Globus pallidus (tissue), 1 donor: ENCODE data around the gene GLMP.
A peak's percentile ranks its signal among the peaks of the same experiment; 100 is the strongest.
"Not testable (repeated sequence)": the region's sequence is repeated elsewhere in the genome, so short reads cannot be mapped to it uniquely, and the experiment has no call there.

Source experiments
- DNase-seq: peaks from one replicate; pipeline ENCODE4 v3.0.0-alpha.2; 2015; ENCODE audit warnings: low spot score

GLMP gene, protein sequence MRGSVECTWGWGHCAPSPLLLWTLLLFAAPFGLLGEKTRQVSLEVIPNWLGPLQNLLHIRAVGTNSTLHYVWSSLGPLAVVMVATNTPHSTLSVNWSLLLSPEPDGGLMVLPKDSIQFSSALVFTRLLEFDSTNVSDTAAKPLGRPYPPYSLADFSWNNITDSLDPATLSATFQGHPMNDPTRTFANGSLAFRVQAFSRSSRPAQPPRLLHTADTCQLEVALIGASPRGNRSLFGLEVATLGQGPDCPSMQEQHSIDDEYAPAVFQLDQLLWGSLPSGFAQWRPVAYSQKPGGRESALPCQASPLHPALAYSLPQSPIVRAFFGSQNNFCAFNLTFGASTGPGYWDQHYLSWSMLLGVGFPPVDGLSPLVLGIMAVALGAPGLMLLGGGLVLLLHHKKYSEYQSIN

DNA sequence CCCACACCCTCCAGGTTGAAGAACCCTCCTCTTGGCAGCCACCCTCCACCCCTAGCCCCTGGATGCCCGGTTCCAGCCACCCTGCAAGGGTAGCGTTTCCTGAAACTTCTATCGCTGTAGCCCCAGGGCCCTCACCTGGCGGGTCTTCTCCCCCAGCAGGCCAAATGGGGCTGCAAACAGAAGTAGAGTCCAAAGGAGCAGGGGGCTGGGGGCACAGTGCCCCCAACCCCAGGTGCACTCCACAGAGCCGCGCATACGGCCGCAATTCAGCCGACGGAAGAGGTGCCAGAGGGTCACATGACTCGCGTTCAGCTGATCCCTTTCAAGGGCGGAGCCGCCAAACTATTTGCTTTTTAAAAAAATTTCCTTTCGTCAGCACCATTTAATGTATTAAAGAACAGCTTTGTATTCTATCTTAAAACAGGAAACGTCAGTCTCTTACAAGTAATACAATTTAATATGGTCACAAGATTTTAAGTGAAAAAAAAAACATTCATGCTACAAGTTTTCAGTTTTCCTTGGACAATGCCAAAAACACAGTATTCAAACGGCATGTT is at the start of gene GLMP:
GLMP (minus strand) TSS at position 289 of the 557 bp plus-strand sequence; CDS start at position 255, 34 bp downstream.
- peak; percentile 69 for DNase-seq

DNA sequence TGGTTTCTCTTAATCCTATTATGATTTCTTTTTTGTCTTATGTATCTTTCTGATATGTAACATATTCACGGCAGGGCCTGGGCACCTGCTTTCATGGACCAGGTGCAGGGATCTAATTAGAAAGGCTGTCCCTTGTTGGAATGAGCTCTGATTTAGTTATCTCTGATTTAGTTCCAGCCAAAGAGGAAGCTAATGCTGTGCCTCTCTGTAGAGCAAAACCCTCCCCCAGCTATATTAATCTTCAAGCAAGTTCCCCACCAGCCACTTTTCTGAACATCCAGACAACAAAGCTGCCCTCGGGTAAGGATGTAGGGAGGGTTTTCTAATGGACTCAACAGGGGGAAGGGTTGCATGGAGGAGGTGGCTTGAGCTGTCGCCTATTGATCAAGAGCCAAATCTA is 48.9 kb upstream of the GLMP start:
- DNase-seq, result no peak

DNA sequence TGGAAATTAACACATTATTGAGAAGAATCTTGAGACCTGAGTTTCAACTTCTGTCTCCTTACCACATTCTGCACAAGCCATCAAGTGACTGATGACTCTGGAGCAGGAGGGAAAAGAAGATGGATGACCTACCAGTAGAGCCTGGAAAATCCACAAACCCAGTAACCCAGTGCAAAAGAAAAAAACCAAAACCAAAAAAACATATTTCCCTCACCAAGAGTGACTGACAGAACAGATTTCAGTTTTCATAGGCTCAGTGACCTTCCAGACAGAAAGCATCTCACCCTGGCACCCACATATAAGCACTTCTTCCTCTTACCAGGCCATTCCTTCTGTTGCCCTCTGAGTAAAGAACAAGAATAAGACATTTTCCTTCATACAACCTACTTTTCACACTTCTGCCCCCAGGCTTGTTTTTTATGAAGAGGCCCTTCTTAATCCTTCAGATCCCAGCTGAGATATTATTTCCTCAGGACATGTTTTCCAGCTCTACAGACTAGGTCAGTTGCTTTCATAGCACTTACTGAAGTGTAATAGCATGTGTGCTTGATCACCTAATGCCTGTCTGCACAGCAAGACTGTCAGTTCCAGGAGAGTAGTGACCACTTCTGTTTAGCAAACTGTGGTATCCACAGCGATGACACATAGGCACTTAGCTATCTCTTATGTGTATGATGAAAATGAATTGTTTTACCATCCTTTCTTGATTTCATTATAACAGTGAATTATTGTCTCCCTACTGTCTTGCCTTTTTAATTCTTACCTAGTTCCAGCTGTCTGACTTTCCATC is 46.9 kb upstream of the GLMP start:
- no peak for DNase-seq

DNA sequence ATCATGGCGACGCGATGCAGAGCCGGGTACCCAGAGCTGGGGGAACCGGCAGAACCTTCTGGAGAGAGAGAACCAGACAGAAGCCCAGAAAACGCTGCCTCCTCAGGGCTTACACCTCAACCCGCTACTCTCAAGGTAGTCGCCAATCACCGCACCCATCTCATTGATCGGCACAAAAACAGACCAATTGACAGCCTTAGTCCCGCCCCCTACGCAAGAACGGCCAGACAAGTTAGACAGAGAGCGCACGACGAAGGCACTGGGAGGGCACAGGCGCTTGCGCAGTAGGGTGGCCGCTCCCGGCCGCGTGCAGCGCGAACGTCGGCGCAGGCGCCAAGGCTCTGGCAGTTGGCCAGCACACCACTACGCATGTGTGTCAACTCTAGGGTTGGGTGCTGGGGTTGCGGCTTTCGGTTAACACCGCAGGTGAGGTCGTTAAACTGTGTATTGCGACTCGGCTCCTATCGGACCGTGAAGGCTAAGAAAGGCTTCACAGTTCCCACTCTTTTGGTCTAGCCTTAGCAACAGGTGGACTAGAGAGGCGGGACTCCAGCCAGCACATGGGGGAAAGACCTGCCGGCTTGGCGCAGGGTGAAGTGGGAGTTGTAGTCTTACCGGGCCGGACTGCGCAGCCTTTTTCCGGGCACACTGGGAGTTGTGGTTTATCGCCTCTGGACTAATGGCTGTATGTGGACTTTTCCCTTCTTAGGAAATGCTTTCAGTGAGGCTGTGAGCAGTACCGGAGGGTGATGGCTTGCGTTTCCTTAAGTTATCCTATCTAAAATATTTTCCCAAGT is 42.9 kb upstream of the GLMP start, which contains the start of the genes CCT3 and TSACC:
CCT3 (minus strand) TSS at position 113 of the 797 bp plus-strand sequence; CDS start at position 5, 108 bp downstream.
TSACC (plus strand) TSS at position 347 of the 797 bp plus-strand sequence. CDS start 1,232 bp downstream, outside the sequence.
- peak; percentile 100 for DNase-seq

DNA sequence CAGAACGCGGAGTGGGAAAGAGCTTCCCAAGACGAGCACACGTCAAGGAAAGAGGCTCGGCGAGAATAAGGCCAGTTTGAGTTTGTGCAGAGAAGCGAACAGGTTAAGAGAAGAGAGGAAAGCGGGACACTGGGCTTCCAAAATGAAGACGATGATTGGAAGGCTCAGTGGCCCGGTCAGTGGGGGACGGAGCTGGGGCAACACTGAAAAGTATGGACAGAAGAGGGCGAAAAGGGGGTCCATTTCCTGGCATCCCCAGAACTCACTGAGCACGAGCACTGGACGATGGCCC is 42.4 kb upstream of the GLMP start:
- DNase-seq, result no peak

DNA sequence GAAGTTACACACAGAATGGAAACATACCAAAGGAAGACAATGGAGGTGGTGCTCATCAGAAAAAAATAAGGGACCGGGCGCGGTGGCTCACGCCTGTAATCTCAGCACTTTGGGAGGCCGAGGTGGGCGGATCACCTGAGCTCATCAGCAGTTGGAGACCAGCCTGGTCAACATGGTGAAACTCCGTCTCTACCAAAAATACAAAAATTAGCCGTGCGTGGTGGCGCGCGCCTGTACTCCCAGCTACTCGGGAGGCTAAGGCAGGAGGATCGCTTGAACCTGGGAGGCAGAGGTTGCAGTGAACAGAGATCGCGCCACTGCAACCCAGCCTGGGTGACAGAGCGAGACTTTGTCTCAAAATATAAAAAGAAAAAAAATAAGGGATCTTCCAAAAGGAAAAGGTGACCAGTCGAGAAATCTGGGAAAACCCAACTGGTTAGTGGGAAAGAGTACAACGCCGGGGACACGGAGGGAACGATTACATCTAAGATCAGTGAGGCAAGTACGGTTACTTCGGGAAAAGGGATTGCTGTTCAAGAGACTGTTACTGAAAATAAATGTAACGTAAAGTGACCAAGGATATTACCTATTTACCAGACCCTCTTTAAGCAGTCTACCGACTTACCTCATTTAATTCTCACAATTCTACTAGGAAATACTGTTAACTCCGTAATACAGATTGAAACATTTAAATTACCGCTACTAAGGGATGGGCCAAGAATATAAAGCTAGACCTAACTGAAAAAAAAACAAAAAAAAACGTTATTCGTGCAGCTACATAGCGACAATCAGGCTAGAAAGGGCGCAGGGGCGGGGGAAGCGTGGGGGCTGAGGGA is 41.8 kb upstream of the GLMP start:
- no peak for DNase-seq

DNA sequence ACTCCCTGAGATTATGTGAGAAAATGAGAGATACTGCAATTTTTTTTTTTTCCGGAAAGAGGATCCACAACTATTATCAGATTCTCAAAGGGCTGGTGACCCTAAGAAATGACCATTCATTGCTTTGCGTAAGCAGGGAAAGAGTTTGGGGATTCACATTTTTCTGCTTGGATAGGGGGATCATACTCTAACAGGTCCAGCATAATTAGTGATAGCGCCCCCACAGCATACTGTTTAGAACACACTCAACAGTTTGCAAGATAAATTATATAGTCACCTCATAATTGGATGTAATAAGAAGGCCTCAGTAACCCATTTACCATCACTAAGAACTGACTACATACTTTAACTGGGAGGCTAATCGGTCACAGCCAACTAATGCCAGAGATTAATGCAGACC is 40.8 kb upstream of the GLMP start:
- no peak for DNase-seq

DNA sequence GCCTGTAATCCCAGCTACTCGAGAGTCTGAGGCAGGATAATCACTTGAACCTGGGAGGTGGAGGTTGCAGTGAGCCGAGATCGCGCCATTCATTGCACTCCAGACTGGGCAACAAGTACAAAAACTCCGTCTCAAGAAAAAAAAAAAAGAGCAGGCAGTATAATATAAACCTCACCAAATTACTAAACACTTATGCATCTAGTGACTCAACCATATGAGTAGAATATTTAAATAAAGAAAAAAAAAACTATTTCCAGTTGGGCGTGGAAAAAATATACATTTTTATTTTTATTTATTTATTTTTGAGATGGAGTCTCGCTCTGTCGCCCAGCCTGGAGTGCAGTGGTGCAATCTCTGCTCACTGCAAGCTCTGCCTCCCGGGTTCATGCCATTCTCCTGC is 27.7 kb upstream of the GLMP start:
- not testable (repeated sequence) for DNase-seq

DNA sequence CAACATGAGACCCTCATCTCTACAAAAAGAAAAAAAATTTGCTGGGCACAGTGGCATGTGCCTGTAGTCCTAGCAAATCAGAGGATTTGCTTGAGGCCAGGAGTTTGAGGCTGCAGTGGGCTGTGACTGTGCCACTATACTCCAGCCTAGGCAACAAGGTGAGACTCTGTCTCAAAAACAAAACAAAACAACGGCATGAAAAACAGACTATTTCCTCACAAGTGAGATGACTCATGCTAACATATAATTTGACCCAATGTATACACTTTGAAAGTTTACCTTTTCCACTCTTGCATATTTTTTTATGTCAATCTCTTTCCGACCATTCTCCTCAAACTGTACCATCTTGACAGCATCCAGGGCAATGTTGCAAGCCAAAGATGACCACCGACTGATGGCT is 25.1 kb upstream of the GLMP start:
- DNase-seq, result no peak

DNA sequence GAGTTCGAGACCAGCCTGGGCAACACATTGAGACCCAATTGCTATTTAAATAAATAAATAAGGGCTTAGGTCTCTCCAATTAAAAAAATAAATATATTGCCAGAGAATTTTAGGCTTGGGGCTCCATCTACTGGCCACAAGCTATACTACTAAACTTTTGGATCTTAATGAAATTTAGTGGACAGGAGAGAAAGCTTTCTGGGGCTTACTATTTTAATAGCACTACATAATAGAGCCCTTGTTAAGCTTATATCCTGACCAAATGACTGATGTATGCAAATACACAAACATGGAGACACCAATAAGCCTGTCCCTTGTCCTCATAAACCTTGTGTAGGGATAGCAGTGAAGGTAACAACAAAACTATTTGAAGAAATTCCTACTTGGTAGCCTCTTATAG is 24.2 kb upstream of the GLMP start:
- peak; percentile 16 for DNase-seq

DNA sequence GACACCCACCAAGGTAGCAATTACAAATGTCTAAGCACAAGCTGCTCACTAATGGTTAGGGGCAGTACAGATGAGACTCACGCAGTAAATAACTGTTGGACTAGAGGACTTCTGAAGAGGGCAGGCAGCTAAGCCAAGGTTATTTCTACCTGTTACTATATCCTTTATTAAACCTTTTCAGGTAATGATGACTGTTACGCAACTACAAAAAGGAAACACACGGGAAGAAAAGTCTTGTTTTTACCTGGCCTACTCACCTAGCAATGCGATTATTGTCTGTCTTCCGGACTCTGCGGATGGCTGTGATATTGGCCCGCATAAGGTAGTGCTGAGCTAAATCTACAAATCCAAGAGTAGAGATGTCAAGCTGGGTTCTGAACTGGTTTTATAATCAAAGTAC is 21.4 kb upstream of the GLMP start:
- DNase-seq, result no peak

DNA sequence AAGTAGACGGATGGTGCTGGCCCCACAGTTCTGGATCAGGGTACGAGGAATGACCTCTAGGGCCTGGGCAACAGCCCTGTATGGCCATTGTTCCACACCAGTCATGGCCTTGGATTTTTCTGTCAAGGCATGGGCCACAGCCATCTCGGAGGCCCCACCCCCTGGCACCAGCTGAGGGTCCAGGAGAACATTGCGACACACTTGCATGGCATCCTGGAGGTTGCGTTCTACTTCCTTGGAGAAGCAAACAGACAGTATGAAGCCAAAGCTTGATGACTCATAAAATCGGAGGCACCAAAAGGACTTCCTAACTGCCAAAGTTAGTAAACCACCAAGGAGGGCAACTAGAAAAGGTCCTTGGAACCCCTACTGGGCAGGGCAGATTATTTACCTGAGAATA is 15.5 kb upstream of the GLMP start:
- DNase-seq, result no peak

DNA sequence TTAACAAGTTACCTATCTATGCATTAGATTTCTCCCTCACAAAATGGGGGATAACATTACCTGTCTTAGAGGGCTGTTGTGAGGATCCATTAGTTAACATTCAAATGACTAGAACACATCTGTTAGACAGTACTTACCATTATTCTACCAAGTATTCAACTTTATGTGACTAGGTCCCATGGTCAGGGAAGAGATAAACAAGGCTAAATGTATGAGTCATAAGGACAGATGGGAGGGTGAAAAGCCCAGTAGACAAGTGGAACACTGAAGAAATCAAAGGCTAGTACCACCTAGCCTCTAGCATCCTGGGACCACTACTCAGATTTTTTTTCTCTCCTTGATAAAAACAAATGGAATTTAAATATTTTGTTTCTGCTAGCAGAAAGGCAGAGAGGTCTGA is 12.6 kb upstream of the GLMP start:
- DNase-seq, result no peak

DNA sequence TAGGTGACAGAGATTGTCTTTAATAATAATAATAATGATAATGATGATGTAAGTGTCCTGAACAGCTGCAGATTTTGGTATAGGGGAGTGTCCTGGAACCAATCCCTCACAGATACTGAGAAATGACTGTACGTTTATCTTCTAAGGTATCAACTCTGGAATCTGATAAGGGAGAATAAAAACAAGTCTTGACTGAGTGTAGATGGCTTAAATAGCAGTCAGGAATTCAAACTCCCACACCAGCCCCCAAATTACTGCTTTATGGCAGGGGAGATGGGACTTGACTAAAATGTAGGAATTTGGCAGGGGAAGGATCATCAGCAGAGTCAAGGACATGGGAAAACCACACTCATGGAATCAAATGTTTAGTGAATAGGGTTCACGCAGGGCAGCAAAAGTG is 9.7 kb upstream of the GLMP start:
- no peak for DNase-seq

DNA sequence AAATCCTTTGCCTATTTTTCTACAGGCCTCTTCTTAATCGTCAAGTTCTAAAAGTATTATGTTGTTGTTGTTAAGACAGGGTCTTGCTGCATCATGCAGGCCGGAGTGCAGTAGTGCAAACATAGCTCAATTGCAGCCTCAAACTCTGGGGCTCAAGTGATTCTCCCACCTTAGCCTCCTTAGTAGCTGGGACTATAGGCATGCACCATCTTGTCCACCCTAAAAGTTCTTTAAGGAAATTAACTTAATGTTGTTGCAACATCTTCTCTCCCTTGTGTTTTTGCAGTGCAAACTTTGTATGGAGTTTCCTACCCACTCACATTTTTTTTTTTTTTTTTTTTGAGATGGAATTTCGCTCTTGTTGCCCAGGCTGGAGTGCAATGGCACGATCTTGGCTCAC is 7.8 kb upstream of the GLMP start:
- no peak for DNase-seq

DNA sequence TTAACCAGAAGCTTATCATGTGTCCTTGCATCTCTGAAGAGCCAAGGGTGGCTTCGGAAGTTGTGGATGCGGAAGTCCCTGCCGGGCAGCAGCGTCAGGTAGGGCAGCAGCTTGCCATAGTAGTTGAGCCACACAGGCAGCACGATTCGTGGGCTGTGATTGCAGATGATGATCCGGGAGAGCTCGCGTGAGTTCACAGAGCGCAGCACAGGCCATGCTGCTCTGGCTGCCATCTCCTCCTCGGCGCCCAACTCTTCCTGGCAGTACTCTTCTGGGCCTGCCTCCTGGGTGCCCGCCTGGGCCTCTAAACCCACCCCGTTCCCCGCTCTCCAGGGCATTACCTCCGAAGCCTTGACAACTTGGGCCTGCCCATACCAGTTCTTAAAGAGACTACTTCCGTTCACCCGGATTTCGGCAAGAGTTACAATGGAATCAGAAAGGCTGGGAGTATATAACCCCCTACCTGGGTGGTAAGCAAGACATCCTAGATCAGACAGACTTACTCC is 3.4 kb upstream of the GLMP start, which contains the start of gene VHLL:
VHLL (minus strand) TSS at position 456 of the 506 bp plus-strand sequence; CDS start at position 338, 118 bp downstream.
- no peak for DNase-seq

DNA sequence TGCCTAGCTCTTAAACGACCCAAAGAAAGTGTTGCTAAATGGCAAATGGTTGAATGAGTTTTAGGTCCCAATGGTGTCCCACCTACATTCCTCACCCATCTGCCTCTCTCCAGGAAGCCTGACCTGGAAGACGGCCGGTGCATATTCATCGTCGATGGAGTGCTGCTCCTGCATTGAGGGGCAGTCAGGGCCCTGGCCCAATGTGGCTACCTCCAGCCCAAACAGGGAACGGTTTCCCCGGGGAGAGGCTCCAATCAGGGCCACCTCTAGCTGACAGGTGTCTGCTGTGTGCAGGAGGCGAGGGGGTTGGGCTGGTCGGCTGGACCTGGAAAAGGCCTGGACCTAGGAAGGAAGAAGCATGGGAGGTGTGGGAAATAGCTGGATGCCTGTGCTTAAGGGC is 1.6 kb downstream of the GLMP start:
- no peak for DNase-seq

DNA sequence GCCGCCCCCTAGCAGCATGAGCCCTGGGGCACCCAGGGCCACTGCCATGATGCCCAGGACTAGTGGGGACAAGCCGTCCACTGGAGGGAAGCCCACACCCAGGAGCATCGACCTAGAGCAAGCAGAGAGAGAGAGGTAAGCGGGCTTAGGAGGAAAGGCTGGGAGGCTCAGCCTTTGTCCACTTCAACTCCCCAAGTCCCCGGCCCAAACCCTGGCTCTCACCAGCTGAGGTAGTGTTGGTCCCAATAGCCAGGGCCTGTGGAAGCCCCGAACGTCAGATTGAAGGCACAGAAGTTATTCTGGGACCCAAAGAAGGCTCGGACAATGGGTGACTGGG is 2.4 kb downstream of the GLMP start:
- no peak for DNase-seq

DNA sequence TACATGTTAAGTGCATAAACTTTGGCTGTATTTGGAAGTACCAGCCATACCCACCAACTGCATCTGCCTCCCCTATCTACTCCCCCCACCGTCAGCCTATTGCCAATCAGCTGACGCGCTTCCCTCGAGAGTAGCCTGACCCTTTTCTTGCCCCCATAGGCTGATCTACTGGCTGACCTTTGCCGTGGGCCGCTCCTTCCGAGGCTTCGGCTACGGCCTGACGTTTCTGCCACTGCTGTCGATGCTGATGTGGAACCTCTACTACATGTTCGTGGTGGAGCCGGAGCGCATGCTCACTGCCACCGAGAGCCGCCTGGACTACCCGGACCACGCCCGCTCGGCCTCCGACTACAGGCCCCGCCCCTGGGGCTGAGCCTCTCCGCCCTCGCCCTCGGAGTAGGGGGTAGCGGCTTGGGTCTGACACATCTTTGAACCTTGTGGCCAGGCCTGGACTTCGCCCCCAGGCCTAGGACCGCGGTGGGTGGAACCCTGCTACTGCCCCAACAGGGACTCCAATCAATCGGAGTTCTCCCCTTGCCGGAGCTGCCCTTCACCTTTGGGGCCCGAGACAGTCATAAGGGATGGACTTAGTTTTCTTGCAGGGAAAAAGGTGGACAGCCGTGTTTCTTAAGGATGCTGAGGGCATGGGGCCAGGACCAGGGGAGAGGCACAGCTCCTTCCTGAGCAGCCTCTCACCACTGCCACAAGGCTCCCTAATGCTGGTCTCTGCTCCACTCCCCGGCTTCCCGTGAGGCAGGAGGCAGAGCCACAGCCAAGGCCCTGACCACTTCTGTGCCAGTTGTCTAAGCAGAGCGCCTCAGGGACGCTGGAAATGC is 4.0 kb downstream of the GLMP start:
- peak; percentile 86 for DNase-seq

DNA sequence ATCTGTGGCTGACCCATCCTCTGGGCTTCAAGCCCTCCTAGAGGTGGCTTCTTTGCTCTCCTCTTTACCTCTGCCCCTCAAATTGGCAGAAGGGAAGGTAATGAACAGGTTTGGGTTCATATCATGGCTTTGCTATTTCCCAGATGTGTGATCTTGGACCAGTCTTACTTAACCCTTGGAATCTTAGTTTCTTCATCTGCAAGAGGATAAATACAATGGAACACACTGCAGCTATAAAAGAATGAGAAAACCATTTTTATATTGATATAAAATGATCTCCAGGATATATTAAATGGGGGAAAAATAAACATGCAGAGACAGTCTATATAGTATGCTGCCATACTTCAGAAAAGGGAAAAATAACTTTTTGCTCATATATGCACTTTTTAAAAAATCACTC is 5.6 kb downstream of the GLMP start:
- no peak for DNase-seq
